ENCODE results near the gene GBF1.
A peak's percentile ranks its signal among the peaks of the same experiment; 100 is the strongest.

GBF1 gene

DNA sequence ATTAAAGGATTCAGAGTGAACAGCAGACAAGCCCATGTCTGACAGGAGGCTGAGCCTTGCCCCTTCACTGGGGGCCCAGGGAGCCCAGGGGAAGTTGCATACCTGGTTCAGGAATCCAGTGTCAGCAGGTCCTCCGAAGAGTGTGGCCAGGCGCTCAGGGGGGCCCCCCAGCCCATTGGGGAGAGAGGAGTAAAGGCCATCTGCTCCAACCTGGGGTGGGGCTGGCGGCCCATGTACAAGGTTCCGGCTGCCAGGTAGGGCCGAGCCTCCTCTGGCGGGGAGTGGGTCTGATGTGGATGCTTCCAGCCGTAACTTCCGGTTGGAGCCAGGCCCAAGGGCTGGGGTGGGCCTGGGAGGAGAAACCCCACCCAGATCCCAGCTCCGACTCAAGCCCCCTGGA, 171.0 kb downstream of the GBF1 start:
- no peak for DNase-seq (ENCODE audit: low read depth)
- no peak for TF ChIP-seq CTCF (IDR thresholded peaks at IDR 0.05; ENCODE audit: low read depth, low read length, missing control alignments)
- H3K4me3 ChIP-seq (ENCODE audit: low read depth, low read length): no peak overlapping the region

GRCh38 chr10:102416695-102417094, 171.4 kb downstream of the GBF1 start:
- no peak overlapping the region for H3K4me3 ChIP-seq (ENCODE audit: low read depth, low read length)
- no peak for TF ChIP-seq CTCF (IDR thresholded peaks at IDR 0.05; ENCODE audit: low read depth, low read length, missing control alignments)
- DNase-seq (ENCODE audit: low read depth): no peak

- peak within 1 kb of the TSS; percentile 73 for H3K4me3 ChIP-seq (ENCODE audit: low read depth, low read length)
- no peak for TF ChIP-seq CTCF (IDR thresholded peaks at IDR 0.05; ENCODE audit: low read depth, low read length, missing control alignments)
- DNase-seq (ENCODE audit: low read depth): no peak
Measured at GRCh38 chr10:102418622-102419268, 173.4 kb downstream of the GBF1 start, which contains the start of gene PSD. TSS of gene PSD (minus strand) at chr10:102418785. CDS start at chr10:102417038, 1,747 bp downstream.

DNA sequence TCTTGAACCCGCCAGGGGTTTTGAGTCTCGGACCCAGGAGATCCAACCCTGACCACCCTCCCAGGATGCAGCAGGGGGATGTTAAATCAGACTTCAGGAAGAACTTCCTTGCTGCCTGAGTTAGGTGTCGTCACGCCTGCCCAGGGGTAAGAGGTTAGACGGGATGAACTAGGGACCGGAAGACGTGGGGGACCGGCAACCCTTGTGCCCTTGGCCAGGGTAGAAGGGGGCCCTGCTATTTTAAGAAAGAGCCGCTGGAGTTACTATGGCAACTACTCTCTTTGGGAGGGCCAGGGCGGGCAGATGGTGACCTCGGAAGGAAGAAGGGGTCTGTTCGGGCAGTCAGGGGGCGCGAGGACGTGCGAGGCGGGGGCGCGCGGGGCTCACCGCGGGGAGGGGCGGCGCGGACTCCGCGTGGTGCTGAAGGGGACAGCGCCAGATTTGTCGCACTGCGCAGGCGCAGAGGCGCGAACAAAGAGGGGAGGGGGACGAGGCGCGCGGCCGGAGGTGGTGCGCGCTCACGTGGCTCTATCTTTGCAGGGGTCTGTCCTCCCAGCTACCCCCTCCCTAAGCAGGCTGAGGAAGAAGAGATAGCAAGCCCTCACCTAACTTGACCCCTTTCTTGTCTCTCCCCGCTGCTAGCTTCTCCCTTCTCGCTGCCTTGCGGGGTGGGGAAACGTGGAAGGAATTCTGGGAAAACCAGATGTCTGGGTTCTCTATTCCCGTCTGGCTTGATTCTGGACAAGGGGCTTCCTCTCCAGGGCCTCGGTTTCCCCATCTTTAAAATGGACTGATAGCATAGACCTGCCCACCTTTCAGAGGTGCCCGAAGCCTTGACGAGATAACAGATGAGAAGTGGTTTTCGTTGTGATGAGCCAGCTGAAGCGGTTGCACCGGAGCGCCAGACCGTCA, 174.2 kb downstream of the GBF1 start:
- no peak for DNase-seq (ENCODE audit: low read depth)
- peak overlapping the region; percentile 73 for H3K4me3 ChIP-seq (ENCODE audit: low read depth, low read length)
- TF ChIP-seq CTCF (IDR thresholded peaks at IDR 0.05; ENCODE audit: low read depth, low read length, missing control alignments): no peak

DNA sequence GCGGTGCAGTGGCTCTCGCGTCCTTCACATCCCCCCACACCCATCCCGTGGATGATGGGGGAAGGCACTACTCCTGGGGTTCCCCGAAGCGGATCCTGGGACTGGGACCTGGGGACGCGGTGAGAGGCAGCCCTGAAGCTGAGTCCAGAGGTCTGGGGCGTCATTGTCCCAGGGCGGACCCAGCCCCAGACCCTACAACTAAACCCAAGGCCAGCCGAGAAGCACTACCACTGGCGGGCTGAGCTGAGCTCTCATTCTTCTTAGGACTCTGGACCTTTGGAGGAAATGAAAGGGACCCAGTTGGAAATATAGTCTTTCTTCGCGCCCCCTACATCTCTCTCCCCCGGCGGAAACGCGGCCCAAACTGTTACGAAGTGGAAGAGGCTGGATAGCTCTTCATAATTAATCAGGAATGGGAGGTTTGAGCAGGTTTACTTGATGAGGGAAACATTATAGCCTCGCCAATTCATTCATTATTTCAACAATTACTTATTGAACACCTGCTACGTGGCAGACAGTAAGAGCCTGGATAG, 174.9 kb downstream of the GBF1 start:
- DNase-seq (ENCODE audit: low read depth): no peak
- no peak for TF ChIP-seq CTCF (IDR thresholded peaks at IDR 0.05; ENCODE audit: low read depth, low read length, missing control alignments)
- H3K4me3 ChIP-seq (ENCODE audit: low read depth, low read length): peak overlapping the region; percentile 73

GRCh38 chr10:102420714-102421506, 175.6 kb downstream of the GBF1 start, which contains the start of gene FBXL15:
TSS of gene FBXL15 (plus strand) at chr10:102420836. CDS start at chr10:102421130, 294 bp downstream.
- peak within 1 kb of the TSS; percentile 73 for H3K4me3 ChIP-seq (ENCODE audit: low read depth, low read length)
- peak; percentile 91 for DNase-seq (ENCODE audit: low read depth)
- no peak for TF ChIP-seq CTCF (IDR thresholded peaks at IDR 0.05; ENCODE audit: low read depth, low read length, missing control alignments)
